HFFc6 (cell line): ENCODE results near the gene DNAH11. TPM values are rescaled to one million over a fixed set of nuclear protein-coding genes. Genes with fewer than 3 reads are reported as not detected.

Experiments used
- DNase-seq: peaks from one replicate; pipeline ENCODE4 v3.0.0-alpha.2; 2018
- H3K27ac Mint-ChIP-seq: 2 replicates; pipeline ENCODE4 v1.8.0; 2020; ENCODE audit warnings: mild to moderate bottlenecking, mixed read lengths
- H3K27me3 Mint-ChIP-seq: 2 replicates; pipeline ENCODE4 v1.8.0; 2021; ENCODE audit warnings: mild to moderate bottlenecking, moderate library complexity, mixed read lengths; ENCODE audit not compliant: insufficient read depth
- H3K36me3 Mint-ChIP-seq: 2 replicates; pipeline ENCODE4 v1.8.0; 2021; ENCODE audit warnings: low read depth, mixed read lengths
- H3K4me1 Mint-ChIP-seq: 2 replicates; pipeline ENCODE4 v1.8.0; 2020; ENCODE audit warnings: low read depth, mixed read lengths
- H3K4me3 Mint-ChIP-seq: 2 replicates; pipeline ENCODE4 v1.8.0; 2020; ENCODE audit warnings: mild to moderate bottlenecking, moderate library complexity, mixed read lengths
- H3K9me3 Mint-ChIP-seq: 2 replicates; pipeline ENCODE4 v1.8.0; 2020; ENCODE audit warnings: mild to moderate bottlenecking, mixed read lengths
- total RNA-seq, 6 experiments: library from RNA; stranded (reverse); fragmentation: NEBNext Ultra II Directional; extraction: Animal tissue kit (Norgen Biotek cat#: 25700); gene quantifications; 2 replicates in 1 of 6; 3 replicates in 5 of 6; pipeline ENCODE4 v1.2.3, GENCODE V29; 2021
- TF ChIP-seq, protein P1 (sequence below): fragments of 200-600 bp; sonication (generic); IDR thresholded peaks from 2 replicates; pipeline ENCODE4 v1.5.0; 2021; ENCODE audit warnings: antibody characterized with exemption, mild to moderate bottlenecking

Gene DNAH11
- total RNA-seq, 6 experiments from 2014 or later: 1.2 to 2.4 (median 2.1) TPM

DNA sequence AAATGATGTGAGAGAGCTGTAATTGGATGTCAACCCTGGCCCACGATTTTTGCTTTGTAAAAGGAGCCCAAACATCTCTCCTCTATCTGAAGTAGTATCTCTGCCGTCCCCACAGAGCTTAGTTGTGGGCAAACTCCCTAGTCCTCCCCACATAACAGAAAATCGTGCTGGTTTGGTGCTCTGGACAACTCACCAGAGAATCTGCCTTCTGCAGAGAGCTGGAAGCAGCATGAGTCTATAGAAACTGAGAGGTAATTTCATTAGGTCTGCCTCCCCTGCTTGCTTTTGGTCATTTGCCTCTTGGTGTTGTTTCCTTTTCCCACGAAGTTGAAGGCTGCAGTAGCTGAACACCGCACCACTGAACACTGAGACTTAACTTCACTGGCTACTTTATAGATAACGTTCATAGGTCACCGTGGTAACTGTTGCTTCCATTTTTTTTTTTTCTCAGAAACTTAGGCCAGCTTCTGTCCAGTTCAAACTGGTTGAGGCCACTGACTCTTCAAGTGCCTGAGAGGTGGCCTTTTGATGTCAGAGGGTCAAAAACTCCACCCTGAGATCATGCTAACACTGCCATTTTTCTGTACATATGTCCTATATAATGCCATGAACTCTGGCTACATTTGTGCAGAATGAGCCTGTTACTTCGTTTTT is 406.2 kb downstream of the DNAH11 start:
- no peak overlapping the region for H3K4me3 Mint-ChIP-seq
- no peaks in the 10 kb centered on the region for H3K36me3 Mint-ChIP-seq
- H3K27me3 Mint-ChIP-seq: no peaks in the 10 kb centered on the region
- TF ChIP-seq, protein P1, sequence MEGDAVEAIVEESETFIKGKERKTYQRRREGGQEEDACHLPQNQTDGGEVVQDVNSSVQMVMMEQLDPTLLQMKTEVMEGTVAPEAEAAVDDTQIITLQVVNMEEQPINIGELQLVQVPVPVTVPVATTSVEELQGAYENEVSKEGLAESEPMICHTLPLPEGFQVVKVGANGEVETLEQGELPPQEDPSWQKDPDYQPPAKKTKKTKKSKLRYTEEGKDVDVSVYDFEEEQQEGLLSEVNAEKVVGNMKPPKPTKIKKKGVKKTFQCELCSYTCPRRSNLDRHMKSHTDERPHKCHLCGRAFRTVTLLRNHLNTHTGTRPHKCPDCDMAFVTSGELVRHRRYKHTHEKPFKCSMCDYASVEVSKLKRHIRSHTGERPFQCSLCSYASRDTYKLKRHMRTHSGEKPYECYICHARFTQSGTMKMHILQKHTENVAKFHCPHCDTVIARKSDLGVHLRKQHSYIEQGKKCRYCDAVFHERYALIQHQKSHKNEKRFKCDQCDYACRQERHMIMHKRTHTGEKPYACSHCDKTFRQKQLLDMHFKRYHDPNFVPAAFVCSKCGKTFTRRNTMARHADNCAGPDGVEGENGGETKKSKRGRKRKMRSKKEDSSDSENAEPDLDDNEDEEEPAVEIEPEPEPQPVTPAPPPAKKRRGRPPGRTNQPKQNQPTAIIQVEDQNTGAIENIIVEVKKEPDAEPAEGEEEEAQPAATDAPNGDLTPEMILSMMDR: no peak
- no peaks in the 10 kb centered on the region for H3K9me3 Mint-ChIP-seq
- H3K27ac Mint-ChIP-seq: no peak overlapping the region
- DNase-seq: no peak
- peaks cover 38% of the 10 kb centered on the region for H3K4me1 Mint-ChIP-seq

Other genes with a start within 250 kb of the DNAH11 start
- 1 to 10 TPM; 2.3 to 3.6 (median 2.9) TPM for gene SP4, start 115.0 kb upstream of the DNAH11 start, total RNA-seq